Gastroesophageal sphincter (tissue), 3 donors: ENCODE results near the gene CHST8.

ENCODE experiments used
- CTCF ChIP-seq, 4 experiments: fragments of 200-600 bp in 2 of 4; fragments of 450-650 bp in 2 of 4; sonication (generic) in 1 of 4; IDR thresholded peaks; one replicate each; pipeline ENCODE4 v1.5.1; 2017 to 2019; ENCODE audit warnings: antibody characterized with exemption in 4 of 4, mild to moderate bottlenecking in 2 of 4, moderate library complexity in 2 of 4
- EP300 ChIP-seq: sonication (generic); formaldehyde crosslinking; IDR thresholded peaks from one replicate; pipeline ENCODE4 v1.6.1; 2017; ENCODE audit warnings: antibody characterized with exemption, mild to moderate bottlenecking
- POLR2A ChIP-seq, 2 donors: fragments of 450-650 bp; IDR thresholded peaks; one replicate each; pipeline ENCODE4 v1.6.1; 2017; ENCODE audit warnings: antibody characterized with exemption in 2 of 2, mild to moderate bottlenecking in 2 of 2, moderate library complexity in 1 of 2

- TF ChIP-seq POLR2A (IDR thresholded peaks at IDR 0.05) (no peak), CTCF (IDR thresholded peaks at IDR 0.05) (no peak), EP300 (no peak)
Measured at GRCh38 chr19:33728141-33728540, 106.4 kb downstream of the CHST8 start.
